Jurkat, Clone E6-1 (cell line): Measurements from ENCODE around the gene PHOSPHO1.

ENCODE experiments used
- DNase-seq: peaks from one replicate; pipeline ENCODE4 v3.0.0-alpha.2; 2011; ENCODE audit warnings: low read depth, low spot score
- H3K4me3 ChIP-seq: 2 replicates; pipeline ENCODE4 v1.5.1; 2011; ENCODE audit warnings: mild to moderate bottlenecking, low read length, control low read depth, moderate library complexity

PHOSPHO1 gene

GRCh38 chr17:49224198-49224996 is 6.2 kb downstream of the PHOSPHO1 start:
- peak overlapping the region; percentile 17 for H3K4me3 ChIP-seq
- DNase-seq, result no peak

- peak; percentile 34 for DNase-seq
- H3K4me3 ChIP-seq, result peak overlapping the region; percentile 17
These were observed 6.9 kb downstream of the PHOSPHO1 start for GRCh38 chr17:49223517-49224197.

GRCh38 chr17:49223168-49223516 is 7.4 kb downstream of the PHOSPHO1 start:
- H3K4me3 ChIP-seq, result no peak overlapping the region
- DNase-seq, result no peak

GRCh38 chr17:49219987-49220386 is 10.6 kb downstream of the PHOSPHO1 start:
- H3K4me3 ChIP-seq, result no peak overlapping the region
- DNase-seq, result no peak

GRCh38 chr17:49218941-49219913 is 11.4 kb downstream of the PHOSPHO1 start:
- DNase-seq, result peak; percentile 59
- H3K4me3 ChIP-seq, result no peak overlapping the region

GRCh38 chr17:49217651-49218413 is 12.8 kb downstream of the PHOSPHO1 start:
- H3K4me3 ChIP-seq, result peak overlapping the region; percentile 15
- DNase-seq, result peak; percentile 94

GRCh38 chr17:49216953-49217650 is 13.5 kb downstream of the PHOSPHO1 start:
- no peak overlapping the region for H3K4me3 ChIP-seq
- no peak for DNase-seq

GRCh38 chr17:49216482-49216881 is 14.1 kb downstream of the PHOSPHO1 start:
- no peak for DNase-seq
- no peak overlapping the region for H3K4me3 ChIP-seq

GRCh38 chr17:49214676-49215360 is 15.8 kb downstream of the PHOSPHO1 start:
- DNase-seq, result no peak
- no peak overlapping the region for H3K4me3 ChIP-seq

- no peak for DNase-seq
- no peak overlapping the region for H3K4me3 ChIP-seq
These were observed 16.7 kb downstream of the PHOSPHO1 start for GRCh38 chr17:49213847-49214246.

- H3K4me3 ChIP-seq, result no peak overlapping the region
- no peak for DNase-seq
These were observed 17.2 kb downstream of the PHOSPHO1 start for GRCh38 chr17:49213399-49213798.

GRCh38 chr17:49210158-49211029 is 20.2 kb downstream of the PHOSPHO1 start, which contains the start of the genes ABI3 and GNGT2:
Gene ABI3 (plus strand): TSS chr17:49210707. CDS start chr17:49210725, 18 bp downstream.
Gene GNGT2 (minus strand): TSS chr17:49210574. CDS start chr17:49207422, 3,152 bp downstream.
- H3K4me3 ChIP-seq, result peak within 1 kb of the TSS; percentile 49

GRCh38 chr17:49209061-49209571 is 21.5 kb downstream of the PHOSPHO1 start:
- no peak overlapping the region for H3K4me3 ChIP-seq
- peak; percentile 58 for DNase-seq

More at GRCh38 chr17:49210158-49211029, 20.2 kb downstream of the PHOSPHO1 start, which contains the start of the genes ABI3 and GNGT2:
- peak; percentile 65 for DNase-seq

GRCh38 chr17:49204516-49204915 is 26.1 kb downstream of the PHOSPHO1 start:
- no peak for DNase-seq
- H3K4me3 ChIP-seq, result no peak overlapping the region

GRCh38 chr17:49203796-49204195 is 26.8 kb downstream of the PHOSPHO1 start:
- no peak overlapping the region for H3K4me3 ChIP-seq
- no peak for DNase-seq

GRCh38 chr17:49201481-49201927 is 29.1 kb downstream of the PHOSPHO1 start:
- DNase-seq, result no peak
- no peak overlapping the region for H3K4me3 ChIP-seq
